Neutrophil (primary cell): ENCODE results near the gene IL3RA.
"Not testable (repeated sequence)": the region's sequence is repeated elsewhere in the genome, so short reads cannot be mapped to it uniquely, and the experiment has no call there.

Experiments used
- H3K27ac ChIP-seq: fragments of 200-600 bp; sonication (generic); 2 replicates; pipeline ENCODE4 v1.5.1; 2016; ENCODE audit warnings: mild to moderate bottlenecking, moderate library complexity
- H3K27me3 ChIP-seq: fragments of 200-600 bp; sonication (generic); 2 replicates; pipeline ENCODE4 v1.6.0; 2016; ENCODE audit warnings: mild to moderate bottlenecking
- H3K36me3 ChIP-seq: fragments of 200-600 bp; sonication (generic); 2 replicates; pipeline ENCODE4 v1.5.1; 2017
- H3K4me1 ChIP-seq, 2 experiments: fragments of 200-600 bp in 1 of 2; sonication (generic) in 1 of 2; 1 replicate in 1 of 2; 2 replicates in 1 of 2; pipeline versions ENCODE4 v1.5.1 to v1.6.1; 2013 to 2016; ENCODE audit warnings: low read depth in 1 of 2, low read length in 1 of 2, mild to moderate bottlenecking in 1 of 2, moderate library complexity in 1 of 2; ENCODE audit not compliant: control insufficient read depth in 1 of 2, insufficient read depth in 1 of 2
- H3K4me3 ChIP-seq, 2 experiments: fragments of 200-600 bp in 1 of 2; sonication (generic) in 1 of 2; 1 replicate in 1 of 2; 2 replicates in 1 of 2; pipeline ENCODE4 v1.5.1; 2013 to 2016; ENCODE audit warnings: low read depth in 1 of 2, low read length in 1 of 2, mild to moderate bottlenecking in 1 of 2, moderate library complexity in 1 of 2
- H3K9me3 ChIP-seq: fragments of 200-600 bp; sonication (generic); 2 replicates; pipeline ENCODE4 v1.5.1; 2016
- CTCF ChIP-seq: fragments of 200-600 bp; sonication (generic); IDR thresholded peaks from 2 replicates; pipeline ENCODE4 v1.5.1; 2016; ENCODE audit warnings: antibody characterized with exemption

Gene IL3RA

GRCh38 chrX:1295550-1295949 is 41.0 kb upstream of the IL3RA start:
- Histone ChIP-seq H3K36me3 (peaks cover 89% of the 10 kb centered on the region), H3K9me3 (no peaks in the 10 kb centered on the region), H3K4me1 (peaks cover 0 to 7% of the 10 kb centered on the region in 2 experiments), H3K27me3 (no peaks in the 10 kb centered on the region), H3K27ac (no peak overlapping the region), H3K4me3 (no peak overlapping the region)
- TF ChIP-seq CTCF, result no peak

- not testable (repeated sequence) for H3K27me3 ChIP-seq, H3K4me1 ChIP-seq, H3K4me3 ChIP-seq, H3K27ac ChIP-seq, H3K9me3 ChIP-seq
- H3K36me3 ChIP-seq, result peaks cover 88% of the 10 kb centered on the region
Measured at GRCh38 chrX:1297591-1297990, 39.0 kb upstream of the IL3RA start.

GRCh38 chrX:1300449-1300848 is 36.1 kb upstream of the IL3RA start:
- TF ChIP-seq CTCF, result no peak
- Histone ChIP-seq H3K36me3 (peaks cover 88% of the 10 kb centered on the region), H3K27ac (no peak overlapping the region), H3K27me3 (no peaks in the 10 kb centered on the region), H3K9me3 (no peaks in the 10 kb centered on the region), H3K4me3 (no peak overlapping the region), H3K4me1 (no peaks in the 10 kb centered on the region)

- Histone ChIP-seq H3K27ac (no peak overlapping the region), H3K27me3 (no peaks in the 10 kb centered on the region), H3K9me3 (no peaks in the 10 kb centered on the region), H3K4me1 (no peaks in the 10 kb centered on the region), H3K4me3 (no peak overlapping the region), H3K36me3 (peaks cover 99% of the 10 kb centered on the region)
- TF ChIP-seq CTCF, result no peak
Measured at GRCh38 chrX:1305411-1305810, 31.2 kb upstream of the IL3RA start.

GRCh38 chrX:1306909-1307625 is 29.5 kb upstream of the IL3RA start:
- peaks cover 100% of the 10 kb centered on the region for H3K36me3 ChIP-seq
- H3K27me3 ChIP-seq, result no peaks in the 10 kb centered on the region
- H3K4me3 ChIP-seq, result no peak overlapping the region
- H3K4me1 ChIP-seq, result no peaks in the 10 kb centered on the region
- peak overlapping the region; percentile 39 for H3K27ac ChIP-seq
- TF ChIP-seq CTCF, result no peak
- no peaks in the 10 kb centered on the region for H3K9me3 ChIP-seq

GRCh38 chrX:1307626-1308340 is 28.8 kb upstream of the IL3RA start:
- Histone ChIP-seq H3K36me3 (peaks cover 100% of the 10 kb centered on the region), H3K27ac (peak overlapping the region; percentile 21), H3K4me3 (no peak overlapping the region), H3K4me1 (no peaks in the 10 kb centered on the region), H3K27me3 (no peaks in the 10 kb centered on the region), H3K9me3 (no peaks in the 10 kb centered on the region)
- TF ChIP-seq CTCF, result no peak
